Right atrium auricular region (tissue), 2 donors: ENCODE data around the gene ZSCAN5A. TPM values are rescaled to one million over a fixed set of nuclear protein-coding genes. Genes with fewer than 3 reads are reported as not detected.
"Not testable (repeated sequence)": the region's sequence is repeated elsewhere in the genome, so short reads cannot be mapped to it uniquely, and the experiment has no call there.

Experiments used
- DNase-seq: peaks from one replicate; pipeline ENCODE4 v3.0.0-alpha.2; 2019; ENCODE audit warnings: low spot score
- H3K27ac ChIP-seq, 2 donors: fragments of 200-600 bp; sonication (generic); 1 replicate in 1 of 2; 2 replicates in 1 of 2; pipeline ENCODE4 v1.5.1; 2016 to 2019
- H3K27me3 ChIP-seq, 2 donors: fragments of 200-600 bp; sonication (generic); one replicate each; pipeline versions ENCODE4 v1.5.1 to v1.6.0; 2017 to 2019
- H3K36me3 ChIP-seq: fragments of 200-600 bp; sonication (generic); one replicate; pipeline ENCODE4 v1.5.1; 2016
- H3K4me1 ChIP-seq, 2 donors: fragments of 200-600 bp; sonication (generic); one replicate each; pipeline versions ENCODE4 v1.5.1 to v1.6.0; 2017 to 2019
- H3K4me3 ChIP-seq, 2 donors: fragments of 200-600 bp; sonication (generic); 1 replicate in 1 of 2; 2 replicates in 1 of 2; pipeline ENCODE4 v1.5.1; 2017 to 2019; ENCODE audit warnings: mild to moderate bottlenecking in 1 of 2, moderate library complexity in 1 of 2
- H3K9me3 ChIP-seq, 2 donors: fragments of 200-600 bp; sonication (generic); one replicate each; pipeline ENCODE4 v1.5.1; 2019
- CTCF ChIP-seq, 2 donors: fragments of 200-600 bp; sonication (generic); IDR thresholded peaks; one replicate each; pipeline ENCODE4 v1.5.1; 2019; ENCODE audit warnings: antibody characterized with exemption in 2 of 2
- total RNA-seq, 2 donors: library from RNA; depleted of rRNA; stranded (reverse); fragments of >200 nt; gene quantifications; one replicate each; pipeline ENCODE4 v1.1.0, GENCODE V29; 2016

ZSCAN5A gene
- total RNA-seq, 2 donors from 2014 or later = 3.0 to 9.5 TPM

- TF ChIP-seq CTCF (IDR thresholded peaks at IDR 0.05) = no peak
- DNase-seq = no peak
- peaks cover 3% of the 10 kb centered on the region for H3K36me3 ChIP-seq
- no peak overlapping the region for H3K27ac ChIP-seq
- H3K4me3 ChIP-seq = no peak overlapping the region
- peaks cover 0 to 14% of the 10 kb centered on the region in 2 donors for H3K4me1 ChIP-seq
- no peaks in the 10 kb centered on the region for H3K27me3 ChIP-seq
- no peaks in the 10 kb centered on the region for H3K9me3 ChIP-seq
Measured at GRCh38 chr19:56312787-56313657, 1.6 kb downstream of the ZSCAN5A start.

- Histone ChIP-seq H3K36me3 (peaks cover 3% of the 10 kb centered on the region), H3K27ac (no peak overlapping the region), H3K4me1 (peaks cover 0 to 14% of the 10 kb centered on the region in 2 donors), H3K27me3 (no peaks in the 10 kb centered on the region), H3K9me3 (no peaks in the 10 kb centered on the region), H3K4me3 (no peak overlapping the region)
- DNase-seq = no peak
- TF ChIP-seq CTCF (IDR thresholded peaks at IDR 0.05) = no peak
Measured at GRCh38 chr19:56312342-56312741, 2.3 kb downstream of the ZSCAN5A start.

- H3K4me3 ChIP-seq = no peak overlapping the region
- H3K4me1 ChIP-seq = peaks cover 0 to 8% of the 10 kb centered on the region in 2 donors
- no peak overlapping the region for H3K27ac ChIP-seq
- H3K36me3 ChIP-seq = peaks cover 3% of the 10 kb centered on the region
- no peak for DNase-seq
- no peaks in the 10 kb centered on the region for H3K27me3 ChIP-seq
- H3K9me3 ChIP-seq = no peaks in the 10 kb centered on the region
- no peak for TF ChIP-seq CTCF (IDR thresholded peaks at IDR 0.05)
Measured at GRCh38 chr19:56310462-56310861, 4.2 kb downstream of the ZSCAN5A start.

GRCh38 chr19:56309511-56310185 is 5.0 kb downstream of the ZSCAN5A start:
- no peak for DNase-seq
- H3K4me1 ChIP-seq = peaks cover 0 to 7% of the 10 kb centered on the region in 2 donors
- H3K27ac ChIP-seq = no peak overlapping the region
- peaks cover 3% of the 10 kb centered on the region for H3K36me3 ChIP-seq
- no peaks in the 10 kb centered on the region for H3K9me3 ChIP-seq
- peak; percentile 31 to 70 for TF ChIP-seq CTCF (IDR thresholded peaks at IDR 0.05)
- no peak overlapping the region for H3K4me3 ChIP-seq
- H3K27me3 ChIP-seq = no peaks in the 10 kb centered on the region

- Histone ChIP-seq H3K4me1 (peaks cover 0 to 2% of the 10 kb centered on the region in 2 donors), H3K4me3 (no peak overlapping the region), H3K9me3 (no peaks in the 10 kb centered on the region), H3K27me3 (no peaks in the 10 kb centered on the region), H3K27ac (no peak overlapping the region), H3K36me3 (peaks cover 3% of the 10 kb centered on the region)
- TF ChIP-seq CTCF (IDR thresholded peaks at IDR 0.05) = no peak
- DNase-seq = no peak
Measured at GRCh38 chr19:56308792-56309191, 5.8 kb downstream of the ZSCAN5A start.

- H3K36me3 ChIP-seq, H3K4me3 ChIP-seq, H3K27me3 ChIP-seq, H3K4me1 ChIP-seq, DNase-seq, H3K9me3 ChIP-seq: not testable (repeated sequence)
- H3K27ac ChIP-seq = peak overlapping the region in 1 of 2 donors; percentile 56
Measured at GRCh38 chr19:56307062-56307461, 7.6 kb downstream of the ZSCAN5A start.
